ENCODE data around the gene TUBA4B.

TUBA4B gene

DNA sequence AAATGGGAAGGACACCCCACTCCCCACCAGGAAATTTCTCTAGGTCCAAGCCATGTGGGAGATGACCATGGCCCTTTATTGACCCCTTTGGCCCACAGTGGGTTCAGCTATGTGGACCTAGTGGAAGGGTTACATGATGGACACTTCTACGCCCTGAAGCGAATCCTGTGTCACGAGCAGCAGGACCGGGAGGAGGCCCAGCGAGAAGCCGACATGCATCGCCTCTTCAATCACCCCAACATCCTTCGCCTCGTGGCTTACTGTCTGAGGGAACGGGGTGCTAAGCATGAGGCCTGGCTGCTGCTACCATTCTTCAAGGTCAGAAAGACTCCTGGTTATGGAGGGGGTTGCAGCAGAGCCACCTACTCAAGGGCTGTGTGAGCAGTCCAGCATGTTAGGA, 6.5 kb upstream of the TUBA4B start:
- no peak for DNase-seq (ENCODE audit: low read depth)
- in situ Hi-C loops (cut with HindIII; ENCODE audit: low sequenced_read_pairs) = loop anchor here (10.0 kb wide), 1 partner anchor 118 kb away; no protein-coding TSS in a partner anchor
- TF ChIP-seq, protein P1, sequence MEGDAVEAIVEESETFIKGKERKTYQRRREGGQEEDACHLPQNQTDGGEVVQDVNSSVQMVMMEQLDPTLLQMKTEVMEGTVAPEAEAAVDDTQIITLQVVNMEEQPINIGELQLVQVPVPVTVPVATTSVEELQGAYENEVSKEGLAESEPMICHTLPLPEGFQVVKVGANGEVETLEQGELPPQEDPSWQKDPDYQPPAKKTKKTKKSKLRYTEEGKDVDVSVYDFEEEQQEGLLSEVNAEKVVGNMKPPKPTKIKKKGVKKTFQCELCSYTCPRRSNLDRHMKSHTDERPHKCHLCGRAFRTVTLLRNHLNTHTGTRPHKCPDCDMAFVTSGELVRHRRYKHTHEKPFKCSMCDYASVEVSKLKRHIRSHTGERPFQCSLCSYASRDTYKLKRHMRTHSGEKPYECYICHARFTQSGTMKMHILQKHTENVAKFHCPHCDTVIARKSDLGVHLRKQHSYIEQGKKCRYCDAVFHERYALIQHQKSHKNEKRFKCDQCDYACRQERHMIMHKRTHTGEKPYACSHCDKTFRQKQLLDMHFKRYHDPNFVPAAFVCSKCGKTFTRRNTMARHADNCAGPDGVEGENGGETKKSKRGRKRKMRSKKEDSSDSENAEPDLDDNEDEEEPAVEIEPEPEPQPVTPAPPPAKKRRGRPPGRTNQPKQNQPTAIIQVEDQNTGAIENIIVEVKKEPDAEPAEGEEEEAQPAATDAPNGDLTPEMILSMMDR (IDR thresholded peaks at IDR 0.05; ENCODE audit: low read depth, low read length, missing control alignments) = no peak
- H3K4me3 ChIP-seq (ENCODE audit: low read depth, low read length) = no peak overlapping the region

DNA sequence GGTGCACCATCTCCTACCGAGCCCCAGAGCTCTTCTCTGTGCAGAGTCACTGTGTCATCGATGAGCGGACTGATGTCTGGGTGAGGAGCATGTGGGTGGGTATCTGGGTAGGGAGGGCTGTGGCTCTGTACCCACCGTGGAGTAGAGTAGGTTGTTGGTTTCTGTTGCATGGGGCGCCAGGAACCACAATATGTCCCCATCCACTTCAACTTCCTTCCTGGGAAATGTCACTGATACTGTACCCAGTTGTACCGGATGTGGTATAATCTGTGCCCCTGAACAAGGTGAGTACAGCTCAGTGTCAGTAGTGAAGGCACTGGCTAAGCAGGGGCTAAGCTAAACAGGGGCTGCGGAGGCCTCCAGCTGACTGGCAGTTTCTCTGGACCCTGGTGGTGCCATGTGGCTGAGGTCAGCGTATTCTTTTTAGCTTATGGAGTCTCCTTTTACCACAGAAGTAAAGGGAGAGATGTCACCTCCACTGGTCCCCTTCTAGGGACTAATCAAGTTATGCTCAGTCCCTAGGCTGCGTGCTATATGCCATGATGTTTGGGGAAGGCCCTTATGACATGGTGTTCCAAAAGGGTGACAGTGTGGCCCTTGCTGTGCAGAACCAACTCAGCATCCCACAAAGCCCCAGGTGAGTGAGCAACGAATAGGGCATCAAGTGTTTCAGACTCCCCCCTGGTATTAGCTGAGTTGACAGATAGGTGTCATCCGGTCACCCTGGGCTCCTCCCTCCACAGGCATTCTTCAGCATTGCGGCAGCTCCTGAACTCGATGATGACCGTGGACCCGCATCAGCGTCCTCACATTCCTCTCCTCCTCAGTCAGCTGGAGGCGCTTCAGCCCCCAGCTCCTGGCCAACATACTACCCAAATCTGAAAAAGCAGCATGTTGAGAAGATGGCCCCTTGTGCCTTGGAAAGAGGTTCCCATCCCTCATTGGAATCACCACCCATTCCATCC, 5.1 kb upstream of the TUBA4B start:
- no peak for DNase-seq (ENCODE audit: low read depth)
- in situ Hi-C loops (cut with HindIII; ENCODE audit: low sequenced_read_pairs) = loop anchor here (10.0 kb wide), 1 partner anchor 117 kb away; no protein-coding TSS in a partner anchor
- TF ChIP-seq, protein P1 (IDR thresholded peaks at IDR 0.05; ENCODE audit: low read depth, low read length, missing control alignments) = no peak
- no peak overlapping the region for H3K4me3 ChIP-seq (ENCODE audit: low read depth, low read length)

DNA sequence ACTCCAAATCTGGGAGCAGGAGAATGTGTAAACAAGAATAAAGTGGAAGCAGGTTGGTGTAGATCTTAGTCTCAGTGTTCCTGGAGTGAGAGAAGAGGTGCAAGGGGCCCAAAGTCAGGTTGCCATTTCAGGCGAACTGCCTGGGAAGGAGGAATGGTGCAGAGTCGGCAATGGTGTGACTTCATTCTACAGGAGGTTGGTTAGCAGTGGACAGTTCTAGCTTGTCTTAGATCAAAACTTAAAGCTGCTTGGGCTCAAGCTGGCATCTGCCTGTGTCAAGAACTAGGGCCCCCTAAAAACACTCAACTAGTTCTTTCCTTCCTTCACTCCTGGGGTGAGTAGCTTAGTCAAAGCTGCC, 4.2 kb upstream of the TUBA4B start:
- DNase-seq (ENCODE audit: low read depth) = no peak
- H3K4me3 ChIP-seq (ENCODE audit: low read depth, low read length) = no peak overlapping the region
- in situ Hi-C loops (cut with HindIII; ENCODE audit: low sequenced_read_pairs) = loop anchor here (10.0 kb wide), 1 partner anchor 116 kb away; no protein-coding TSS in a partner anchor
- TF ChIP-seq, protein P1 (IDR thresholded peaks at IDR 0.05; ENCODE audit: low read depth, low read length, missing control alignments) = no peak

DNA sequence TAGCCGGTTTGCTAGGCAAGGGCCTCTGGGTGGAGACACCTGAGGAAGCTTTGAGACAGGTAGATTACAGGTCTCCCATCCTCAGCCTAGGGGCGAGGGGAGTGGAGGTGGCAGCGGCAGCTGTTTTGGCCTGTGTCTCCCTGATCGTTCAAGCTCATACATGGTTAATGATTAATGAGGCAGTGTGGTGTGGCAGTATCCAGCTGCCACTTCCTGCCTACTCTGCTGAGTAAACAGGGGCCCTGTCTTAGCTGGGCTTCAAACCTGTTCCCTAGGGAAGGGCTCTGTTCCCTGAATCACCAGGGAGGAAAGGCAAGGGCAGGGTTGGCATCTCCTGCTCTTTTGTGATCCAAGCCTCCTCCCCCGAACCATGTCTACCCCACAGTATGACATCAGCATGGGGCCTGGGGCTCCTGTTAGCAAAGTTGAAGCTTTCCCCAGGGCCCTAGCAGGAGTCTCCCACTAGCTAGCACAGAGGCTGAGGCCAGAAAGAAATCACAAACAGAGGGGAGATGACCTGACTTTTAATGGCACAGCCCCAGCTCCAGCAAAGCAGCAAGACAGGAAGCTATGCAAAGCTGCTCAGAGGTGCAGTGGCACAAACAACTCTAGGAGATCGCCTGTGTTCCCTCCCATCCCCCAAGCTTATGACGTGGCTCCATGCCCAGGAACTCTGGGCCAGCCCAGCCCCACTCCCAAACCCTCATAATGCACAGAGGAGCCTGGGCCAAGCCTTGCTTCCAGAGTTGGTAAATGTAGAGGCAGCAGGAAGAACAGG, 3.7 kb upstream of the TUBA4B start:
- in situ Hi-C loops (cut with HindIII; ENCODE audit: low sequenced_read_pairs) = loop anchor here (10.0 kb wide), 1 partner anchor 115 kb away; no protein-coding TSS in a partner anchor
- H3K4me3 ChIP-seq (ENCODE audit: low read depth, low read length) = no peak overlapping the region
- DNase-seq (ENCODE audit: low read depth) = peak; percentile 34
- TF ChIP-seq, protein P1 (IDR thresholded peaks at IDR 0.05; ENCODE audit: low read depth, low read length, missing control alignments) = no peak

DNA sequence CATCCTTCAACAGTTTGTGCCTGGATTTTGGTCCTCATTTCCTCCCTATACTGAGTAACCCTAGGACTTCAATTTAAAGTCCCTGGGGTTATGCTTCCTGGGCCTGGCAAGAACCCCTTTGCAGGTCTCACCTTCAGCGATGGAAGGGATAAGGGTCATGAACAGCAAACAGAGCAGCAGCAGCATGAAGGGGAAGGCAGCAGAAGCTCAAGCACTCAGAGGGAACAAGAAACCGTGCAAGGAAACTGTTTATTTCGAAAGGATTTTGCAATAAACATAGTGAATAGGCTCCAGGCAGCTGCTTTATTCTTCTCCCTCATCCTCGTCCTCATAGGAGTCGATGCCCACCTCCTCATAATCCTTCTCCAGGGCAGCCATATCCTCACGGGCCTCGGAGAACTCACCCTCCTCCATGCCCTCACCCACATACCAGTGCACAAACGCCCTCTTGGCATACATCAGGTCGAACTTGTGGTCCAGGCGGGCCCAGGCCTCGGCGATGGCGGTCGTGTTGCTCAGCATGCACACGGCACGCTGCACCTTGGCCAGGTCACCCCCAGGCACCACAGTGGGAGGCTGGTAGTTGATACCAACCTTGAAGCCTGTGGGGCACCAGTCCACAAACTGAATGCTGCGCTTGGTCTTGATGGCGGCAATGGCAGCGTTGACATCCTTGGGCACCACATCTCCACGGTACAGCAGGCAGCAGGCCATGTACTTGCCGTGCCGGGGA, 2.8 kb upstream of the TUBA4B start:
- DNase-seq (ENCODE audit: low read depth) = no peak
- in situ Hi-C loops (cut with HindIII; ENCODE audit: low sequenced_read_pairs) = no loop called here
- TF ChIP-seq, protein P1 (IDR thresholded peaks at IDR 0.05; ENCODE audit: low read depth, low read length, missing control alignments) = no peak
- no peak overlapping the region for H3K4me3 ChIP-seq (ENCODE audit: low read depth, low read length)

DNA sequence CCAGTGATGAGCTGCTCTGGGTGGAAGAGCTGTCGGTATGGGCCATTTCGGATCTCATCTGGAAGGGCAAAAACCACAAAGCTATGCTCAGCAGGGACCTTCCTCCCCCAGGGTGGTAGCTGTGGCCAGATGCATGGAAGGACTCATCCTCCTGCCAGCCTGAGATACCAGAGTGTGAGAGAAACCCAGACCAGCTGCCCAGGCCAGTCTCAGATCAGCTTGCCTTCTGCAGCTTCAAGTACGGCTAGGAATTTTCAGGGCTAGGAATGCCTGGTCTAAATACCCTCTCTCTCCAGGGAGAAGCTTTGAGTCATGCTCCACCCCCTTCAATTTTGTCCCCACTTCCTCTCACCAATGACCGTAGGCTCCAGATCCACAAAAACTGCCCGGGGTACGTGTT, 1.4 kb upstream of the TUBA4B start:
- TF ChIP-seq, protein P1 (IDR thresholded peaks at IDR 0.05; ENCODE audit: low read depth, low read length, missing control alignments) = no peak
- no peak overlapping the region for H3K4me3 ChIP-seq (ENCODE audit: low read depth, low read length)
- in situ Hi-C loops (cut with HindIII; ENCODE audit: low sequenced_read_pairs) = no loop called here
- no peak for DNase-seq (ENCODE audit: low read depth)
